Rectal smooth muscle tissue (tissue), 1 donor: ENCODE results near the gene GTF2H3.

Experiments
- H3K27ac ChIP-seq: one replicate; pipeline ENCODE4 v1.7.0; 2013; ENCODE audit warnings: low read depth, low read length, inconsistent platforms
- H3K27me3 ChIP-seq: one replicate; pipeline ENCODE4 v1.7.0; 2013; ENCODE audit warnings: low read length; ENCODE audit not compliant: control insufficient read depth, insufficient read depth
- H3K36me3 ChIP-seq: one replicate; pipeline ENCODE4 v1.7.0; 2013; ENCODE audit warnings: low read length; ENCODE audit not compliant: control insufficient read depth, insufficient read depth
- H3K4me1 ChIP-seq: one replicate; pipeline ENCODE4 v1.7.0; 2013; ENCODE audit warnings: low read length; ENCODE audit not compliant: control insufficient read depth, insufficient read depth
- H3K4me3 ChIP-seq: one replicate; pipeline ENCODE4 v1.7.0; 2013; ENCODE audit warnings: low read length
- H3K9ac ChIP-seq: one replicate; pipeline ENCODE4 v1.7.0; 2013; ENCODE audit warnings: low read length

Gene GTF2H3

DNA sequence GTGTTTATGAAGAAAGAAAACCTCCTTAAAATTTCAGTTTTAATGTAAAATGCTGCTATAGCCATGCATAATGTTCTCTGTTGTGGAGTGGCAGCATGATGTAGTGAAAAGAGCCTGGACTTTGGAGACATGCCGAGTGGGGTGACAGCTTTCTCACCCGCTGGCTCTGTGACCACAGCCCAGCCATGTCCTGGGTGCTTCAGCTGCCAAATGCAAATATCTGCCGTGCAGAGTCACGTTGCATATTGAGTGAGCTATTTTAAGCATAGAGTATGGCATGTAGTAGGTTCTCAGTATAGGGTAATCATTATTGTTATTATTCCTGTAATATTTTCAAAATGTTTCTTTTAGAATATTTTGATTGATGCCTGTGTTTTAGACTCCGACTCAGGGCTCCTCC lies 21.8 kb downstream of the GTF2H3 start:
- Histone ChIP-seq H3K36me3 (peaks cover 10% of the 10 kb centered on the region), H3K27ac (no peak overlapping the region), H3K9ac (no peak overlapping the region), H3K4me3 (no peak overlapping the region), H3K27me3 (no peaks in the 10 kb centered on the region), H3K4me1 (no peaks in the 10 kb centered on the region)

DNA sequence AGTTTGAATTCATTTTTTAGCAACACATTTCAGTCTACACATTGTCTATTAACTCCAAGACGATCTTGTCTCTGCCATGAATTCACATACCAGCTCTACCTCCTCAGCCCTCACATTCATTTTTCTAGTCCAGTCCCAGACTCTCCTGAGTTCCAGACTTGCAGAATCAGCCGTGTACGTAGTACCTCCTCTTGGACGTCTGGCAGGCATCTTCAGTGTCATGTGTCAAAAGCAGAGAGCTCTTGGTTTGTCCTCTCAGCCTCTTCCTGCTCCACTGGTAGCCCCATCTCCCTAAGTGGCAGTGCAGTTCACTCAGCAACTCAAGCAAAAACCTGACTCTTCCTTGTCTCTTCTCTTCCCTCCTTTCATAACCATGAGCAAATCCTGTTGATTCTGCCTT lies 22.8 kb downstream of the GTF2H3 start:
- H3K27ac ChIP-seq, result no peak overlapping the region
- H3K4me1 ChIP-seq, result no peaks in the 10 kb centered on the region
- H3K4me3 ChIP-seq, result no peak overlapping the region
- no peak overlapping the region for H3K9ac ChIP-seq
- no peaks in the 10 kb centered on the region for H3K27me3 ChIP-seq
- H3K36me3 ChIP-seq, result peaks cover 10% of the 10 kb centered on the region

DNA sequence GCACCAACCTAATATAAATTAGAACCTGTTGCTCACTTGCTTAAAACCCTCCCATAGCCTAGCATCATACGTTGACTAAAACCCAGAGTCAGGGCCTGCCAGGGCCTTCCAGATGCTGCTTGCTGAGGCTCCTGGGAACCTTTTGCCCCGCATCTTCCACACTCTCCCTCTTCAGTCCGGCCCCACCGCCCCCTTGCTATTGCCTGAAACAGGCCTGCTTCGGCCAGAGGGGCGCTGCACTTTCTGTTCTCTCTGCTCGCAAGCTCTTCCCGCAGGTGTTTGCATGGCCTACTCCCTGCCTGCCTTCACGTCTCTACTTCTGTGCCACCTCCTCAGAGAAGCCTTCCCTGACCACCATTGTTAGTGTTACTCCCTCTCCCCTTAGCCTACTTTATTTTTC lies 23.6 kb downstream of the GTF2H3 start:
- Histone ChIP-seq H3K4me3 (no peak overlapping the region), H3K27me3 (no peaks in the 10 kb centered on the region), H3K4me1 (no peaks in the 10 kb centered on the region), H3K36me3 (peaks cover 10% of the 10 kb centered on the region), H3K27ac (no peak overlapping the region), H3K9ac (no peak overlapping the region)

DNA sequence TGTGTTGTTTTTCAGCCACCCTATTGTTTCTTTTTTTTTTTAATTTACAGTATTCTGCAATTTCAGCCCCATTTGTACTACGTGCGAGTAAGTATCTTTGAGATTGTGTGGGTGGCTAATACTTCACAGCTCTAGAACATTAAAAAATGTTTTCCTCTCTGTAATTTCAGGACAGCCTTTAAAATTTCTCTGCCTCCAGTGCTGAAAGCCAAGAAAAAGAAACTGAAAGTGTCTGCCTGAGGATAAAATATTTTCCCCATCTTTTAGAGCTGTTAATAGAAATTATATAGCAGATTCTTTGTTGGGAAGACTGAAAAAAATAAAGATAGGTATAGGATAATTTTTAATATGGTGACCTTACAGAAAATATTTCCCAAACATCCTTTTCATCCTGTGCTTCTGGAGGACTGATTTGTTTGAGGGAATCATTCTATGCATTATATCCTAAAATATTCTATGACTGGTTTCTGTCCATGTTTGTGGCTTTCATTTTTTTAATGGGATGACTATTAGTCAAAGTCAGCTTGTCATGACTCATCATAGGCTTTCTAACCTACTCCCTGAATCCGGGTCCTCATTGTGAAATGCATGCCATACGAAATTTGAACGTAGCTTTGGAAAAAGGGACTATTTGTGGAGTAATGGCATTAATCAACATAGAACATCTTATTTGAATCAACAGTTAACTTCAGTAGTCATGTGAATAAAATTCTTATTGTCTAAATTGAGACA lies 26.5 kb downstream of the GTF2H3 start:
- Histone ChIP-seq H3K27me3 (no peaks in the 10 kb centered on the region), H3K4me3 (no peak overlapping the region), H3K9ac (no peak overlapping the region), H3K4me1 (no peaks in the 10 kb centered on the region), H3K27ac (no peak overlapping the region), H3K36me3 (peaks cover 7% of the 10 kb centered on the region)

DNA sequence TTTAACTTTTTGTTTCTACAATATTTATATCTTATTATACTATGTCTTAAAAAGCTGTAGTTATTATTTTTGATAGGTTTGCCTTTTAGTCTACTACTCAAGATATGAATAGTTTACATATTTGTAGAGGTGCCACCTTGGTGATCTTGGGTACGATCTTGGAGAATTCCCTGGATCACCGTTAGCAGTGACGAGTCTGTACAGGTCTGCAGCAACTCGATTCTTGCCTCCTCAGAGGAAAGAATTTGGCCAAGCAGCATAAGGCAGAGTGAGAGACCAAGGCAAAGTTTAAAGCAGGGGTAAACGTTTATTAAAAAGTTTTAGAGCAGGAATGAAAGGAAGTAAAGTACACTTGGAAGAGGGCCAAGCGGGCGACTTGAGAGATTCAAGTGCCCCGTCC lies 34.1 kb downstream of the GTF2H3 start:
- Histone ChIP-seq H3K4me3 (no peak overlapping the region), H3K27ac (no peak overlapping the region), H3K4me1 (peaks cover 8% of the 10 kb centered on the region), H3K36me3 (no peaks in the 10 kb centered on the region), H3K27me3 (no peaks in the 10 kb centered on the region), H3K9ac (no peak overlapping the region)

DNA sequence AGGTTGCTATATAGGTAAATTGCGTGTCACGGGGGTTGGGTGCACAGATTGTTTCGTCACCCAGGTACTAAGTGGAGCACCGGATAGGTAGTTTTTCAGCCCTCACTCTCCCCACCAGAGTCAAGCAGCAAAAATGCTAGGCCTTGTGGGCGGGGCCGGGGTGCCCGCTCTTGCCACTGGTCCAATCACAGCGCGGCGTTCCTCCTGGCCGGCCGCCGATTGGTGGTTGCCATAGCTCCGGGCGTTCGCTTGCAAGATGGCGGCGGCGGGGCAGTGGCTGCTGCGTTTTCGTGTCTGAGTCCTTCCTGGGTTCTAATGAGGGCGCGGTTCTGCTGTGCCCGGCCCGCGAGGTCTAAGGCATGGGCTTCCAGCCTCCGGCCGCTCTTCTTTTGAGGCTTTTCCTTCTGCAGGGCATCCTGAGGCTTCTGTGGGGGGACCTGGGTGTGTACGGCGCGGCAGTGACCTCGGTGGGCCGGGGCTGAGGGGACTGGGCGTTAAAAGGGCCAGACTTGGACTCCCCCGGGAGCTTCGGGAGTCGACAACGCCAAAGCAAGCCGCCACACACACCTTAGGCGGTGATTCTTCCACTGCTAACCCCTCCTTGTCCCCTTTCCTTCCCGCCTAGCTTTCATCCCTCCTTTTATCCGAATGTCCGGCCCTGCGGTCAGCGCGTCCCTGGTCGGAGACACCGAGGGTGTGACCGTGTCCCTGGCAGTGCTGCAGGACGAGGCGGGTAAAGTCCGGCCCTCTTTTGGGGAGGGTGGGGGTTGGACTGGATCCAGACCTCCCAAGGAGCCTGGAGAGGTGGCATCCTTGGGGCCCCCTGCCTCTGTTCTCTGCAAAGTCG lies 37.5 kb downstream of the GTF2H3 start, which contains the start of gene TCTN2:
TSS of gene TCTN2 (plus strand) at position 232 of the 847 bp plus-strand sequence. CDS start at position 360, 128 bp downstream.
- H3K4me1 ChIP-seq, result peaks cover 8% of the 10 kb centered on the region
- peak within 1 kb of the TSS; percentile 68 for H3K27ac ChIP-seq

GRCh38 chr12:123671876-123672275 lies 38.2 kb downstream of the GTF2H3 start:
- peak overlapping the region; percentile 96 for H3K4me3 ChIP-seq
- no peak overlapping the region for H3K27ac ChIP-seq
- H3K27me3 ChIP-seq, result no peaks in the 10 kb centered on the region
- peaks cover 8% of the 10 kb centered on the region for H3K4me1 ChIP-seq
- peaks cover 5% of the 10 kb centered on the region for H3K36me3 ChIP-seq
- no peak overlapping the region for H3K9ac ChIP-seq

More for the DNA sequence above, 37.5 kb downstream of the GTF2H3 start, which contains the start of gene TCTN2:
- Histone ChIP-seq H3K36me3 (peaks cover 5% of the 10 kb centered on the region), H3K27me3 (no peaks in the 10 kb centered on the region), H3K4me3 (peak within 1 kb of the TSS; percentile 96), H3K9ac (peak within 1 kb of the TSS; percentile 51)

DNA sequence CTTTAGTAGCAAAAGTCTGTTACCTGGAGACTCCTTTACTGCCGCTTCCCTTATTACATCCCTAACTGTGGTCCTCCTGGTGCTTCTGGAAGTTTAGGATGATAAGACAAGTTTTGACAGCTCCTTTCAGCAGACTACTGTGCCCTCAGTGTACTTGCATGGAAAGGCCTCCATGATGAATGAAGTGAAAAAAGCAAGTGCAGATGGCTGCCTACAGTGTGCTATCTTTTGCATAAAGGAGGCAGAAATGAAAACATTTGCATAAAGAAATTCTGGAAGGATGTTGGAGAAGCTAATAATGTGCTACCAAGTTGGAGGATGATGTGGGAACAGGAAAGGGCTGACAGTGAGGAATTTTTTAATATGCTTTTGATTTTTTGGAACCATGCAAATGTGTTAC lies 41.8 kb downstream of the GTF2H3 start:
- Histone ChIP-seq H3K36me3 (peaks cover 7% of the 10 kb centered on the region), H3K27ac (no peak overlapping the region), H3K4me3 (no peak overlapping the region), H3K27me3 (no peaks in the 10 kb centered on the region), H3K9ac (no peak overlapping the region), H3K4me1 (peaks cover 8% of the 10 kb centered on the region)

GRCh38 chr12:123676616-123677320 lies 43.1 kb downstream of the GTF2H3 start:
- Histone ChIP-seq H3K9ac (no peak overlapping the region), H3K4me3 (no peak overlapping the region), H3K27ac (no peak overlapping the region), H3K36me3 (peaks cover 7% of the 10 kb centered on the region), H3K4me1 (peaks cover 4% of the 10 kb centered on the region), H3K27me3 (no peaks in the 10 kb centered on the region)

DNA sequence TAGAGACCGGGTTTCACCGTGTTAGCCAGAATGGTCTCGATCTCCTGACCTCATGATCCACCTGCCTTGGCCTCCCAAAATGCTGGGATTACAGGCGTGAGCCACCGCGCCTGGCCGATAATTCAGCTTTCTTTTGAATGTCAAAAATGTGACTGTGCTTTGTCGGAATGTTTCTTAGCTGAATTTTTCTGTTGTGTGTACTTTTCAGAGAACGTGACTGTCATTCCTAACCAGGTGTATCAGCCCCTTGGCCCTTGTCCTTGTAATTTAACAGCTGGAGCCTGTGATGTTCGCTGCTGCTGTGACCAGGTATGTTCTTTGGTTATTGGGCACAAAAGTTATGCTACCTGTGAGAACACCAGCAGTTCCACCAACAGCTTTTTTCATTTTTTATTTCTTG lies 45.4 kb downstream of the GTF2H3 start:
- Histone ChIP-seq H3K27me3 (no peaks in the 10 kb centered on the region), H3K4me3 (no peak overlapping the region), H3K36me3 (peaks cover 8% of the 10 kb centered on the region), H3K27ac (no peak overlapping the region), H3K4me1 (no peaks in the 10 kb centered on the region), H3K9ac (no peak overlapping the region)

GRCh38 chr12:123681605-123682004 lies 48.0 kb downstream of the GTF2H3 start:
- Histone ChIP-seq H3K4me1 (no peaks in the 10 kb centered on the region), H3K36me3 (peaks cover 5% of the 10 kb centered on the region), H3K27me3 (no peaks in the 10 kb centered on the region), H3K9ac (no peak overlapping the region), H3K4me3 (no peak overlapping the region), H3K27ac (no peak overlapping the region)

GRCh38 chr12:123683964-123684363 lies 50.3 kb downstream of the GTF2H3 start:
- no peaks in the 10 kb centered on the region for H3K4me1 ChIP-seq
- H3K36me3 ChIP-seq, result peaks cover 8% of the 10 kb centered on the region
- H3K27me3 ChIP-seq, result no peaks in the 10 kb centered on the region

More at GRCh38 chr12:123683964-123684363, 50.3 kb downstream of the GTF2H3 start:
- H3K27ac ChIP-seq, result no peak overlapping the region
- H3K4me3 ChIP-seq, result no peak overlapping the region
- no peak overlapping the region for H3K9ac ChIP-seq
